HG03025 (cell line): ENCODE results near the gene ALOX12B.
"Not testable (repeated sequence)": the region's sequence is repeated elsewhere in the genome, so short reads cannot be mapped to it uniquely, and the experiment has no call there.

Experiments used
- ATAC-seq: cut with Tn5 transposase; IDR thresholded peaks from one replicate; pipeline ENCODE4 v1.9.1; 2021; ENCODE audit warnings: mild to moderate bottlenecking, moderate library complexity; ENCODE audit not compliant: unreplicated experiment, low FRiP score

Gene ALOX12B

GRCh38 chr17:8119581-8120519 lies 32.3 kb upstream of the ALOX12B start:
- ATAC-seq, result peak; percentile 25

- ATAC-seq, result peak; percentile 33
Measured at GRCh38 chr17:8118769-8119580, 31.5 kb upstream of the ALOX12B start.

GRCh38 chr17:8117980-8118768 lies 30.7 kb upstream of the ALOX12B start, which contains the start of gene ALOXE3:
ALOXE3 (minus strand) TSS chr17:8118514; CDS start chr17:8117990, 524 bp downstream.
- ATAC-seq, result no peak

GRCh38 chr17:8117367-8117979 lies 30.0 kb upstream of the ALOX12B start:
- ATAC-seq, result no peak

- no peak for ATAC-seq
Measured at GRCh38 chr17:8116776-8117175, 29.3 kb upstream of the ALOX12B start.

- ATAC-seq, result no peak
Measured at GRCh38 chr17:8110907-8111306, 23.4 kb upstream of the ALOX12B start.

- ATAC-seq, result no peak
Measured at GRCh38 chr17:8110456-8110804, 22.9 kb upstream of the ALOX12B start.

GRCh38 chr17:8109661-8110455 lies 22.3 kb upstream of the ALOX12B start:
- ATAC-seq, result no peak

GRCh38 chr17:8108972-8109660 lies 21.6 kb upstream of the ALOX12B start:
- no peak for ATAC-seq

GRCh38 chr17:8106980-8107379 lies 19.5 kb upstream of the ALOX12B start:
- not testable (repeated sequence) for ATAC-seq

- ATAC-seq, result no peak
Measured at GRCh38 chr17:8105957-8106398, 18.5 kb upstream of the ALOX12B start.

- no peak for ATAC-seq
Measured at GRCh38 chr17:8104911-8105310, 17.4 kb upstream of the ALOX12B start.

GRCh38 chr17:8103549-8103948 lies 16.0 kb upstream of the ALOX12B start:
- no peak for ATAC-seq

- no peak for ATAC-seq
Measured at GRCh38 chr17:8101721-8102120, 14.2 kb upstream of the ALOX12B start.

- ATAC-seq, result no peak
Measured at GRCh38 chr17:8100763-8101162, 13.2 kb upstream of the ALOX12B start.

- ATAC-seq, result no peak
Measured at GRCh38 chr17:8100111-8100510, 12.6 kb upstream of the ALOX12B start.

GRCh38 chr17:8096541-8096940 lies 9.0 kb upstream of the ALOX12B start:
- ATAC-seq, result no peak

GRCh38 chr17:8095361-8095760 lies 7.8 kb upstream of the ALOX12B start:
- ATAC-seq, result no peak
